ENCODE measurements around the gene CDYL. TPM values are rescaled to one million over a fixed set of nuclear protein-coding genes. Genes with fewer than 3 reads are reported as not detected.

Gene CDYL
- total RNA-seq, 6 experiments from 2014 or later, result 28.4 to 34.8 (median 33.8) TPM

- Mint-ChIP-seq H3K9me3 (no peaks in the 10 kb centered on the region), H3K36me3 (ENCODE audit: low read depth) (no peaks in the 10 kb centered on the region), H3K27ac (no peak overlapping the region), H3K4me3 (no peak overlapping the region), H3K27me3 (ENCODE audit: insufficient read depth) (no peaks in the 10 kb centered on the region; the same call in 1 of the 2 replicates), H3K4me1 (ENCODE audit: low read depth) (peaks cover 14% of the 10 kb centered on the region)
- no peak for DNase-seq
- no peak for TF ChIP-seq CTCF (IDR thresholded peaks at IDR 0.05)
Measured at GRCh38 chr6:4922488-4923037, 146.4 kb downstream of the CDYL start.

GRCh38 chr6:4923081-4923480 is 146.9 kb downstream of the CDYL start:
- no peaks in the 10 kb centered on the region for H3K9me3 Mint-ChIP-seq

GRCh38 chr6:4924661-4925271 is 148.6 kb downstream of the CDYL start:
- Mint-ChIP-seq H3K4me1 (ENCODE audit: low read depth) (peaks cover 36% of the 10 kb centered on the region), H3K27ac (no peak overlapping the region), H3K9me3 (no peaks in the 10 kb centered on the region), H3K36me3 (ENCODE audit: low read depth) (no peaks in the 10 kb centered on the region), H3K27me3 (ENCODE audit: insufficient read depth) (no peaks in the 10 kb centered on the region; the same call in 1 of the 2 replicates), H3K4me3 (no peak overlapping the region)
- TF ChIP-seq CTCF (IDR thresholded peaks at IDR 0.05), result no peak
- DNase-seq, result no peak

More at GRCh38 chr6:4923081-4923480, 146.9 kb downstream of the CDYL start:
- Mint-ChIP-seq H3K27ac (no peak overlapping the region), H3K27me3 (ENCODE audit: insufficient read depth) (no peaks in the 10 kb centered on the region; the same call in 1 of the 2 replicates), H3K4me3 (no peak overlapping the region), H3K4me1 (ENCODE audit: low read depth) (peaks cover 19% of the 10 kb centered on the region), H3K36me3 (ENCODE audit: low read depth) (no peaks in the 10 kb centered on the region)
- TF ChIP-seq CTCF (IDR thresholded peaks at IDR 0.05), result no peak
- no peak for DNase-seq

- H3K27me3 Mint-ChIP-seq (ENCODE audit: insufficient read depth), result no peaks in the 10 kb centered on the region; the same call in 1 of the 2 replicates
- no peak for DNase-seq
- H3K4me3 Mint-ChIP-seq, result no peak overlapping the region
- TF ChIP-seq CTCF (IDR thresholded peaks at IDR 0.05), result no peak
- no peaks in the 10 kb centered on the region for H3K36me3 Mint-ChIP-seq (ENCODE audit: low read depth)
- H3K4me1 Mint-ChIP-seq (ENCODE audit: low read depth), result peaks cover 43% of the 10 kb centered on the region
- H3K27ac Mint-ChIP-seq, result no peak overlapping the region
- no peaks in the 10 kb centered on the region for H3K9me3 Mint-ChIP-seq
Measured at GRCh38 chr6:4925580-4925979, 149.4 kb downstream of the CDYL start.

- Mint-ChIP-seq H3K4me3 (peak overlapping the region; percentile 28; the same call in 1 of the 2 replicates), H3K9me3 (no peaks in the 10 kb centered on the region), H3K36me3 (ENCODE audit: low read depth) (peaks cover 12% of the 10 kb centered on the region), H3K27ac (peak overlapping the region; percentile 39), H3K27me3 (ENCODE audit: insufficient read depth) (no peaks in the 10 kb centered on the region), H3K4me1 (ENCODE audit: low read depth) (peaks cover 52% of the 10 kb centered on the region)
- TF ChIP-seq CTCF (IDR thresholded peaks at IDR 0.05), result no peak
- DNase-seq, result peak; percentile 75
Measured at GRCh38 chr6:4928426-4928825, 152.2 kb downstream of the CDYL start.

Data from HFFc6 (cell line).